Measurements from ENCODE around the gene ALDH3A1. TPM values are rescaled to one million over a fixed set of nuclear protein-coding genes. Genes with fewer than 3 reads are reported as not detected.
"Not testable (repeated sequence)": the region's sequence is repeated elsewhere in the genome, so short reads cannot be mapped to it uniquely, and the experiment has no call there.

ALDH3A1 gene
- 0.14 TPM for polyA plus RNA-seq (ENCODE audit: insufficient read length)

- DNase-seq (ENCODE audit: low read depth), result no peak
These were observed at the start of gene ALDH3A1 for GRCh38 chr17:19747829-19748806. ALDH3A1 (minus strand) TSS chr17:19748298; CDS start chr17:19745129, 3,169 bp downstream.

GRCh38 chr17:19796457-19796856 lies 48.4 kb upstream of the ALDH3A1 start:
- no peak for DNase-seq (ENCODE audit: low read depth)

DNA sequence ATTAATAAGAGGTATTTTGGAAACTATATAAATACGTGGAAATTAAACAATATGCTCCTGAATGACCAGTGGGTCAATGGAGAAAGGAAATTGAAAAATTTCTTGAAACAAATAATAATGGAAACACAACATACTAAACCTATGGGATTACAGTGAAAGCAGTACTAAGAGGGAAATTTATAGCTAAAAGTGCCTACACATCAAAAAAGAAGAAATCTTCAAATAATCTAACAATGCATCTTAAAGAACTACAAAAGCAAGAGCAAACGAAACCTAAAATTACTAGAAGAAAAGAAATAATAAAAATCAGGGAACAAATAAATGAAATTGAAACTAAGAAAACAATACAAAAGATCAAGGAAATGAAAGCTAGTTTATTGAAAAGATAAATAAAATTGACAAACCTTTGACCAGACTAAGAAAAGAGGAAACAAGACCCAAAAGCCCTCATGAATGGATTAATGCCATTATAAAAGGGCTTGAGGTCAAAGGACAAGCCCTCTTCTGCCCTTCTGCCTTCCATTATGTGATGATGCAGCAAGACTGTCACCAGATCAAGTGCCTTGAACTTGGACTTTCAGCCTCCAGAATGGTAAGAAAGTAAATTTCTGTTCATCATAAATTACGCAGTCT lies 43.9 kb upstream of the ALDH3A1 start:
- no peak for DNase-seq (ENCODE audit: low read depth)

DNA sequence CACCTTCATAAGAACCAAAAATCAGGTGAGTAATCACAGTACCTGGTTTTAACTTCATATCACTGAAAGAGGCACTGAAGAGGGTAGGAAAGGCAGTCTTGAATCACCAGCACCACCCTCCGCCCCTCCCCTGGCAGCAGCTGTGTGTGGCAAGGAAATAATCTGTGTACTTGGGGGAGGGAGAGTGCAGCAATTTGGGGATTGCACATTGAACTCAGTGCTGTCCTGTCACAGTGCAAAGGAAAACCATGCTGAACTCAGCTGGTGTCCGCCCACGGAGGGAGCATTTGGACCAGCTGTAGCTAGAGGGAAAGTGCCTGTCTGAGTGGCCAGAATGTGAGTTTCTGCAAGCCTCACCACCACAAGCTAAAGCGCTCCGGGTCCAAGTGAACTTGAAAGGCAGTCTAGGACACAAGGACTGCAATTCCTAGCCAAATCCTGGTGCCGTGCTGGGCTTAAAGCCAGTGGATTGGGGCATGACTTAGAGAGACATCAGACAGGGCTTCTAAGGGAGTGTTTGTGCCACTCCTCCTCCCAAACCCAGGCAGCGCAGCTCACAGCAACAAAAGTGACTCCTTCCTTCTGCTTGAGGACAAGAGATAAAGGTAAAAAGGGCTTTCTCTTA lies 39.7 kb upstream of the ALDH3A1 start:
- DNase-seq (ENCODE audit: low read depth), result no peak

GRCh38 chr17:19785854-19786253 lies 37.8 kb upstream of the ALDH3A1 start:
- DNase-seq (ENCODE audit: low read depth), result no peak

- DNase-seq (ENCODE audit: low read depth), result no peak
These were observed 33.7 kb upstream of the ALDH3A1 start for GRCh38 chr17:19781488-19782458.

- DNase-seq (ENCODE audit: low read depth), result no peak
These were observed 32.7 kb upstream of the ALDH3A1 start for GRCh38 chr17:19780846-19781245.

GRCh38 chr17:19773534-19773933 lies 25.4 kb upstream of the ALDH3A1 start:
- no peak for DNase-seq (ENCODE audit: low read depth)

GRCh38 chr17:19771971-19772630 lies 24.0 kb upstream of the ALDH3A1 start:
- no peak for DNase-seq (ENCODE audit: low read depth)

DNA sequence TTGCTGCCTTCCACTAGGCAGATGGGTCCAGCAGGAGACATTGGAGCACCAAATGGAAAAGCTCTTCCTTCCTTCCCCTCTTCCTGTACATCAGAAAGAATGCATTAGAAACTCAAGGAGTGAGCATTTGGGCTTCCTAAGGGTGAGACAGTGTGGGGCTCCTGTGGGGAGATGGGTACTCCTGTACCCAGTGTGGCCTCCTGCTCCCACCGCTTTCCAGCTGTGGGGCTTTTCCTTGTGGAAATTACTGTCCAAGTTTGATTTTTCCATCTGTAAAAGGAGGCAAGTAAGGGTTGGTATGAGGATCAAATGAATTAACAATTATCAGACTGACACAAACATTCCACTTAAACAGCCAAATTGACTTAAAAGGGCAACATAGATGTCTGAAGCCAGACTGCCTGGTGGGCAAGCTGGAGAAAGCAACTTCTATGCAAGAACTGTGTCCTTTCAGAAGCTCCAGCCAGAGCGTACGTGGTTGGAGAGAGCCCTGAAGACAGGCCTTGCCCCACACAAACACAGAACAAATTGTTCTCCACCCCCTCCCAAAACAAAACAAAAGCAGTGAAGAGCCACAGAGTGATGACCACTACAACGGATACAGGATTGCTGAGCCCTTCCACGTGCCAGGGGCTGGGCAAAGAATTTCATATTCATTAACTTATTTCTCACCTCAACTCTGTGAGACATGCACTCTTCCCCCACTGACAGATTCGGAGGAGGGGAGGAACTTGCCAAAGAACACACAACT lies 23.1 kb upstream of the ALDH3A1 start:
- no peak for DNase-seq (ENCODE audit: low read depth)

DNA sequence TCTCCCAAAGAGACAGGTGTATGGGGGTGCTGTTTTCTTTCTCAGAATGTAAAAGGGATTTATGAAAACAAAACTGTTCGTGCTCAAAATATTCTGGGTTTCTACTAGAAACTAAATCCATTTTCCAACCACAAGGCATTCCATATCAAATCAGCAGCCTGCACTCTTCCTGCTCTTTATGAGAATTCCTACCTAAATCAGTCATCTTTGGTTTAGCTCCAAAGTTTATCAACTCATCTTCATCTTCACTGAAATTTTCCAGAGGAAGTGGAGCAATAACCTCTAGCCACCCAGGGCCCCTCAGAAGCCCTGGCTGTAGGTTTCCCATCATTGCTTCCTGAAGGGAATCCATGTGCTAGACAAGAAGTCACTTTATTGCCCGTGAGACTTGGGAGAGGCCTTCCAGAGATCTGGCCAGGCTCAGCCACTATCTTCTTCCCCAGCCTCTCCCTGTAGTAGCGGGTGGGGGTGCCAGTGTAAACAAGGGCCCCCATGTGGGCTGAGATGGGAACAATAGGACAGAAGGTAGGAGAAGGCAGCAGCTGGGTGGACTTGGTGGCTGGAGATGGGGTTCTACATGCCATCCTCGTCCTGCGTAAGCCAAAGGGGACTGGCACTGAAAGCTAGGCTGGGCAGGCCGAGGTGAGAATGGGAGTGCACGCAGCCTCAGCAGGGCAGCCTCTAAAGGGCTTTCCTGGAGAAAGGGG lies 22.0 kb upstream of the ALDH3A1 start:
- DNase-seq (ENCODE audit: low read depth), result no peak

DNA sequence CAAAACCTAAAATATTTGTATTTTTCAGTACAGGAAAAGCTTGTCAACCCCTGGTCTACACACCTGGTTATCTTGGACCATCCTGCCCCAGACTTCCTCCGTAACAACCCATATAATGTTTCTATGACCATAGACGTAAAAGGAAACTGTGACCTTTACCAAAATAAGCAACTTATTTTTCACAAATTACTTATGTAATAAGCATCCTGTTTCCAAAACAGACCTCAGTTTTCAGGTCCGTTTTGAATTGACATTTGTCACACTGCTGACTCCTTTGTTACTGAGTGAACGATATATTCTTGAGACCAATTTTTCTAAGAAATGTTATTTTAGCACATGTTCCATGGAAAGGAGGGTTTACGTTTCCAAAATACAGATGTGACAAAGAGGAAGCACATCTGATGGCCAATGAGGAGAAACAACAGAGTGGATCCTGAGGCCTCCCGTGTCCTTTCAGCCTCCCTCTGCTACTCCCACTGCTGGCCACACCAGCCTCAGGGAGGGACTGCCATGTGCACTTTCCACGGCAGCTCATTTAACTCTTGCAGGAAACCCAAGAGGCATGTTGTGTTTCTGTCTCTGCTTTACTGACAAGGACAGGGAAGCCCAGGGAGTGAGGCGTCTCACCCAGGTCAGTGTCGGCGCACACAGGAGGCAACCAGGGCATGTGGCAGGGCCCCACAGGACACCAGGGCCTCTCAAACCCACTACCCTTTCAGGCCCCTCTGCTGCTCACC lies 20.1 kb upstream of the ALDH3A1 start:
- DNase-seq (ENCODE audit: low read depth), result no peak

DNA sequence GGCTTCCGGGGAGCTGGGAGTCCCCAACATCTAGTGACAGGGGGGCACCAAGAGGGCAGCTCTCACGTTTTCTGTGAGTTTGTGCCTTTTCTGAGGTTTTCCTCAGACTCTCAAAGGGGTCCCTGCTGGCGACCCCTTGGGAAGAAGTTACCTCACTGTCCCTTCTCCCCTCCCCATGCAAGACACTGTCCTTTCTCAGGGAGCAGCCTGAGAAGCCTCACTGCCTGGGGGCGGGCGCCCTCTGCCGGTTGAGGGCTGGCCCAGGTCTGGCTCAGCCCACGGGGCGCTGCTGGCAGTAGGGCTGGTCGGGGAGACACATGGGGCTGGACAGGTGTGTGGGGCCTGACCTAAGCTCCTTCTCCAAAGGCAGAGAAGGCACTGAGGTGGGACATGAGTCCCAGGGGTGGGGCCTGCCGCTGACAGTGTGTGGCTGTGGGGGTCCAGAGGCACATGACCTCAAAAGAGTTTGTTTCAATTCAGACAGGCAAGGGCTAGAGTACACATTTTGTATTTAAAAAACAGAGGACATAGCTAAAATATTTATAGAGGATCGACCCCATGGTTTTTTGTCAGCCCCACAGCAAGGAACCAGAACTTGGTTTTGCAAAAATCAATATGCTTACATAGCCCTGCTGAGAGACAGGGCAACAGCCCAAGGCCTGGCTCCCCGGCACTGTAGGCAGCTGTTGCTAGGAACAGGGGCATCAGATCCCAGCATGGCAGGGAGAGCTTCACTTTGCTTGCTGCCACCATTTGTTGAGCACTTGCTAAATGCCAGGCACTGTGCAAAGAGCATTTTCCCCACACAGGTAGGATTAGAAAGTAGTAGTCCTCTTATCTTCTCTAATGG lies 18.5 kb upstream of the ALDH3A1 start:
- peak; percentile 22 for DNase-seq (ENCODE audit: low read depth)

GRCh38 chr17:19766016-19766415 lies 17.9 kb upstream of the ALDH3A1 start:
- no peak for DNase-seq (ENCODE audit: low read depth)

DNA sequence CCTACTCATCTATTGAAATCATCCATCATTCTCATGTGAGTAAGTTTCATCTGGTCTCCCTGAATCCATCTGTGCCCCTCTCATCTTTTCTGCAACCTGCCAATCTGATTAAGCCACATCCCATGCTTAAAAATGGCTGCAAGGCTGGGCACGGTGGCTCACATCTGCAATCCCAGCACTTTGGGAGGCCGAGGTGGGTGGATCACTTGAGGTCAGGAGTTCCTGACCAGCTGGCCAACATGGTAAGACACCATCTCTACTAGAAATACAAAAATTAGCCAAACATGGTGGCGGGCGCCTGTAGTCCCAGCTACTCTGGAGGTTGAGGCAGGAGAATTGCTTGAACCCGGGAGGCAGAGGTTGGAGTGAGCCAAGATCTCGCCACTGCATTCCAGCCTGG lies 15.9 kb upstream of the ALDH3A1 start:
- not testable (repeated sequence) for DNase-seq (ENCODE audit: low read depth)

DNA sequence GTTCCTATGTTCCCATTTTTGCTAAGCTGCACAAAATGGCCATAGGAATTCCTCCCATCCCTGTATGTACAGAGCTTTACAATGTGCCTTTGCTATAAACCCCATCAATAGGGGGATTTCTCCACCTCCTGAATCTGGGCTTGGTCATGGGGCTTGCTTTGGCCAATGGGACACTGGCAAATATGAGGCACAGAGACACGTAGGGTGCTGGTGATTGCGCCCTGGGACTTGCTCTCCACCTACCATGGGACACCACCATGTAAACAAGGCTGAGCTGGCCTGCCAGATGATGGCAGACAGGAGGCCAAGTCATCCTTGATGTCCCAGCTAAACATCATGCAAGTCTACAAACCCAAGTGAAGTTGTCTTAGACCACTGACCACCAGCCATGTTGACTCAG lies 15.3 kb upstream of the ALDH3A1 start:
- no peak for DNase-seq (ENCODE audit: low read depth)

GRCh38 chr17:19762515-19762961 lies 14.4 kb upstream of the ALDH3A1 start:
- DNase-seq (ENCODE audit: low read depth), result no peak

- no peak for DNase-seq (ENCODE audit: low read depth)
These were observed 12.6 kb upstream of the ALDH3A1 start for GRCh38 chr17:19760746-19761145.
